Kidney (tissue), 14 donors: ENCODE results near the gene PCYOX1L. TPM values are rescaled to one million over a fixed set of nuclear protein-coding genes. Genes with fewer than 3 reads are reported as not detected.

Experiments
- DNase-seq, 5 donors: peaks; one replicate each; pipeline ENCODE4 v3.0.0-alpha.2; 2013 to 2020
- FAIRE-seq: peaks from 2 replicates; lab custom pipeline; 2012; peaks lifted over from hg19 to GRCh38; lab: Jason Lieb, UNC
- H3K27ac ChIP-seq, 2 donors: one replicate each; pipeline ENCODE4 v1.7.0; 2013; ENCODE audit warnings: low read depth in 2 of 2, low read length in 2 of 2, inconsistent platforms in 1 of 2
- H3K27me3 ChIP-seq: one replicate; pipeline ENCODE4 v1.7.1; 2013; ENCODE audit warnings: low read length, inconsistent platforms; ENCODE audit not compliant: control insufficient read depth, insufficient read depth
- H3K36me3 ChIP-seq, 3 donors: one replicate each; pipeline versions ENCODE4 v1.7.0 to v1.7.1; 2013; ENCODE audit warnings: low read length in 3 of 3, control low read depth in 1 of 3, inconsistent platforms in 1 of 3; ENCODE audit not compliant: insufficient read depth in 3 of 3, control insufficient read depth in 2 of 3
- H3K4me1 ChIP-seq, 3 donors: one replicate each; pipeline versions ENCODE4 v1.7.0 to v1.7.1; 2013; ENCODE audit warnings: low read length in 3 of 3, inconsistent platforms in 1 of 3, low read depth in 1 of 3; ENCODE audit not compliant: control insufficient read depth in 2 of 3, insufficient read depth in 2 of 3
- H3K4me3 ChIP-seq, 3 donors: one replicate each; pipeline versions ENCODE4 v1.7.0 to v1.8.1; 2013; ENCODE audit warnings: low read length in 3 of 3, control low read depth in 1 of 3, inconsistent platforms in 1 of 3
- H3K9ac ChIP-seq, 3 donors: one replicate each; pipeline versions ENCODE4 v1.7.0 to v1.7.1; 2013; ENCODE audit warnings: low read length in 3 of 3, control low read depth in 1 of 3, inconsistent platforms in 1 of 3
- H3K9me3 ChIP-seq, 3 donors: one replicate each; pipeline versions ENCODE4 v1.7.0 to v1.7.1; 2013; ENCODE audit warnings: low read length in 3 of 3, control low read depth in 1 of 3, inconsistent platforms in 1 of 3; ENCODE audit not compliant: control insufficient read depth in 2 of 3, insufficient read depth in 1 of 3
- intact Hi-C: fragments of 100-400 bp; cut with DNase I; formaldehyde crosslinking; loops from one replicate; pipeline ENCODE4 v1.11.1; 2022
- polyA plus RNA-seq: library from polyadenylated mRNA; stranded (reverse); fragments of 350-450 nt; fragmentation: Illumina TruSeq; extraction: RNeasy Lipid Tissue Mini Kit (QIAGEN cat#74804); gene quantifications from one replicate; pipeline ENCODE4 v1.2.3, GENCODE V29; 2014; ENCODE audit warnings: low read depth, low replicate concordance; ENCODE audit not compliant: insufficient read depth
- total RNA-seq: library from RNA; stranded (reverse); fragmentation: NEBNext Ultra II Directional; extraction: Animal tissue kit (Norgen Biotek cat#: 25700); gene quantifications from one replicate; pipeline ENCODE4 v1.2.1, GENCODE V29; 2021
- TF ChIP-seq, protein P1 (sequence below): IDR thresholded peaks from 3 replicates; pipeline ENCODE4 v1.5.1; 2012; ENCODE audit warnings: mild to moderate bottlenecking, moderate library complexity, borderline replicate concordance; ENCODE audit not compliant: insufficient read depth; ENCODE audit errors: extremely low read depth
- donor health status: control.
- donor health status: control.
- donor health status: control.
- donor health status: control.
- donor health status: control.
- donor health status: DM: yes; HTN: yes; CAD: no.
- donor health status: Normal renal cell carcinoma (clear cell type).

The PCYOX1L gene
- total and polyA plus RNA-seq, 2 donors from 2014 or later, result 7.2 to 9.0 TPM

DNA sequence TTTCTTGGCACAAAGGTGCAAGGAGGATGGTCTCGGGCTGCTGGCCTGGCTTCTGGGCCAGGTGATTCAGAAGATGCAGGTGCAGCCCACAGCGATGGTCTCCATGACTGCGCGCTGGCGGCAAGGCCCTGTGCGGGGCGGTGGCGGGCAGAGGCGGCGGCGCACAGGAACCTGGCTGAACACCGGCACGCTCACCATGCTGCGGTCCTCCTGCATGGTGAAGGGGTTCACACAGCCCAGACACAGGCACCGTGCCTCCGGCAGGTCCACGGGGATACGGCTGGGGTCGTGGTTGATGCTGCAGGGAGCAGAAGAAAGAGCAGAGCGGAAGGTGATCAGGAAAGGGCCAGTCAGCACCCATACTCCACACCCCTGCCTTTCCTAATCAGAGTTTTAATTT is 16.5 kb downstream of the PCYOX1L start:
- no peak for DNase-seq
- Histone ChIP-seq H3K36me3 (no peaks in the 10 kb centered on the region), H3K9me3 (no peaks in the 10 kb centered on the region), H3K27me3 (no peaks in the 10 kb centered on the region), H3K4me3 (no peak overlapping the region), H3K27ac (no peak overlapping the region), H3K4me1 (peaks cover 0 to 4% (median 4%) of the 10 kb centered on the region in 3 donors), H3K9ac (no peak overlapping the region)
- intact Hi-C loops, result loop anchor here (10.0 kb wide), 1 partner anchor 60 kb away; no protein-coding TSS in a partner anchor
- FAIRE-seq, result no peak
- TF ChIP-seq, protein P1, sequence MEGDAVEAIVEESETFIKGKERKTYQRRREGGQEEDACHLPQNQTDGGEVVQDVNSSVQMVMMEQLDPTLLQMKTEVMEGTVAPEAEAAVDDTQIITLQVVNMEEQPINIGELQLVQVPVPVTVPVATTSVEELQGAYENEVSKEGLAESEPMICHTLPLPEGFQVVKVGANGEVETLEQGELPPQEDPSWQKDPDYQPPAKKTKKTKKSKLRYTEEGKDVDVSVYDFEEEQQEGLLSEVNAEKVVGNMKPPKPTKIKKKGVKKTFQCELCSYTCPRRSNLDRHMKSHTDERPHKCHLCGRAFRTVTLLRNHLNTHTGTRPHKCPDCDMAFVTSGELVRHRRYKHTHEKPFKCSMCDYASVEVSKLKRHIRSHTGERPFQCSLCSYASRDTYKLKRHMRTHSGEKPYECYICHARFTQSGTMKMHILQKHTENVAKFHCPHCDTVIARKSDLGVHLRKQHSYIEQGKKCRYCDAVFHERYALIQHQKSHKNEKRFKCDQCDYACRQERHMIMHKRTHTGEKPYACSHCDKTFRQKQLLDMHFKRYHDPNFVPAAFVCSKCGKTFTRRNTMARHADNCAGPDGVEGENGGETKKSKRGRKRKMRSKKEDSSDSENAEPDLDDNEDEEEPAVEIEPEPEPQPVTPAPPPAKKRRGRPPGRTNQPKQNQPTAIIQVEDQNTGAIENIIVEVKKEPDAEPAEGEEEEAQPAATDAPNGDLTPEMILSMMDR, result no peak

DNA sequence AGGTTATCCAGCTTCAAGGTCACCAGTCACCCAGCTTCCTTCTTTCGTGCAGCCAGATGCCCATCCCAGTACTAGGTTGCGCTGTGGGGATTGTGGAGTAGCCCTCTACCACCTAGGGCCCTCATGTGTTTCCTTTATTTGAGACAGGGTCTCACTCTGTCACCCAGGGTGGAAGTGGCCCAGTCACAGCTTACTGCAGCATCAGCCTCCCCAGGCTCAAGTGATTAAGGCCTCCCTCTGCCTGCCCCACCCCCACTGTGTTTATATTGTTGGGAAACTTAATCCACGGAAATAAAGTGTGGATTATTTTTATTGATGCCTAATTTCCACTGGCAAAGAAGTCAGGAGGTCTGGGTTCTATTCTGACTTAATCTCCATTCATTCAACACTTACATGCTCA is 17.0 kb downstream of the PCYOX1L start:
- H3K27ac ChIP-seq, result no peak overlapping the region
- no peak for FAIRE-seq
- H3K4me3 ChIP-seq, result no peak overlapping the region
- no peak for DNase-seq
- no peaks in the 10 kb centered on the region for H3K36me3 ChIP-seq
- TF ChIP-seq, protein P1, result no peak
- intact Hi-C loops, result loop anchor here (10.0 kb wide), 1 partner anchor 60 kb away; no protein-coding TSS in a partner anchor
- no peaks in the 10 kb centered on the region for H3K27me3 ChIP-seq
- H3K4me1 ChIP-seq, result peaks cover 0 to 4% (median 4%) of the 10 kb centered on the region in 3 donors
- no peaks in the 10 kb centered on the region for H3K9me3 ChIP-seq
- no peak overlapping the region for H3K9ac ChIP-seq

DNA sequence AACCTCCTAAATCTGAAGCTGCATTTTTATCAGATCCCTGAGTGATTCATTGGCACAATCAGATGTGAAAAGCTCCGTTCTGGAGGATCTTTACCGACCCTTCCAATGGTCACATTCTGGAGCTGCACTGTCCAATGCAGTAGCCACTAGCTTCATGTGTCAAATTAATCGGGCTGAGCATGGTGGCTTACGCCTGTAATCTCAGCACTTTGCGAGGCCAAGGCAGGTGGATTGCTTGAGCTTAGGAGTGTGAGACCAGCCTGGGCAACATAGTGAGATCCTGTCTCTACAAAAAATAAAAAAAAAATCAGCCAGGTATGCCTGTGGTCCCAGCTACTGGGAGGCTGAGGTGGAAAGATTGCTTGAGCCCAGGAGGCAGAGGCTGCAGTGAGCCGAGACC is 17.6 kb downstream of the PCYOX1L start:
- intact Hi-C loops, result loop anchor here (10.0 kb wide), 1 partner anchor 59 kb away; no protein-coding TSS in a partner anchor
- TF ChIP-seq, protein P1, result no peak
- no peaks in the 10 kb centered on the region for H3K9me3 ChIP-seq
- H3K27me3 ChIP-seq, result no peaks in the 10 kb centered on the region
- FAIRE-seq (no peak), DNase-seq (no peak)
- no peak overlapping the region for H3K27ac ChIP-seq
- H3K4me3 ChIP-seq, result no peak overlapping the region
- H3K4me1 ChIP-seq, result peaks cover 0 to 4% (median 4%) of the 10 kb centered on the region in 3 donors
- no peak overlapping the region for H3K9ac ChIP-seq
- H3K36me3 ChIP-seq, result no peaks in the 10 kb centered on the region

DNA sequence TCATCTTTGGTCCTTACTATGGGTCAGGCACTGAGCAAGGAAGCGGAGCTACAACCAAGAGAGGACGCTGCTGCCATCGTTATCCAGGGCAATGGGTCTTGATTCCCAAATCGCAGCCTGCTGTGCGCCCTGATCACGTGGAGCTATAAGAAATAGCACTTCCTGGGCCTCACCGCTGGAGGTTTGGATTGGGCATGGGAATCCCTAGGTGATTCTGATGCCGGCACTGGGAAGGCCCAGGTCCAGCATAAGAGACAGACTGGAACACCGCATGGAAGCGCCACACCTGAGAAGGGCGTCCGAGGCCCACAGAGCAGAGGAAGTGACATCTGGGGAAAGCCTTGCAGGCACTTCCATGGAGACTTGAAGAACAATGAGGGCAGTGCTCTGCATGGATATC is 18.3 kb downstream of the PCYOX1L start:
- no peaks in the 10 kb centered on the region for H3K36me3 ChIP-seq
- intact Hi-C loops, result loop anchor here (10.0 kb wide), 1 partner anchor 59 kb away; no protein-coding TSS in a partner anchor
- H3K27me3 ChIP-seq, result no peaks in the 10 kb centered on the region
- H3K9me3 ChIP-seq, result no peaks in the 10 kb centered on the region
- no peak overlapping the region for H3K27ac ChIP-seq
- FAIRE-seq (no peak), DNase-seq (no peak)
- H3K9ac ChIP-seq, result no peak overlapping the region
- peaks cover 0 to 4% (median 4%) of the 10 kb centered on the region in 3 donors for H3K4me1 ChIP-seq
- H3K4me3 ChIP-seq, result no peak overlapping the region
- TF ChIP-seq, protein P1, result no peak
